Muscle layer of duodenum (tissue), 2 donors: Measurements from ENCODE around the gene CHMP4B.
"Not testable (repeated sequence)": the region's sequence is repeated elsewhere in the genome, so short reads cannot be mapped to it uniquely, and the experiment has no call there.

Experiments used
- H3K27ac ChIP-seq: one replicate; pipeline ENCODE4 v1.7.0; 2013; ENCODE audit warnings: mild to moderate bottlenecking, low read length
- H3K27me3 ChIP-seq: one replicate; pipeline ENCODE4 v1.7.0; 2013; ENCODE audit warnings: low read depth, mild to moderate bottlenecking, control low read depth, low read length
- H3K36me3 ChIP-seq, 2 donors: one replicate each; pipeline ENCODE4 v1.7.0; 2013; ENCODE audit warnings: low read length in 2 of 2, control low read depth in 1 of 2, mild to moderate bottlenecking in 1 of 2; ENCODE audit not compliant: insufficient read depth in 2 of 2, control insufficient read depth in 1 of 2
- H3K4me1 ChIP-seq, 2 donors: one replicate each; pipeline ENCODE4 v1.7.0; 2013; ENCODE audit warnings: low read length in 2 of 2, mild to moderate bottlenecking in 2 of 2, control low read depth in 1 of 2, moderate library complexity in 1 of 2; ENCODE audit not compliant: insufficient read depth in 2 of 2, control insufficient read depth in 1 of 2
- H3K4me3 ChIP-seq, 2 donors: one replicate each; pipeline ENCODE4 v1.7.0; 2013; ENCODE audit warnings: low read length in 2 of 2, low read depth in 1 of 2, mild to moderate bottlenecking in 1 of 2
- H3K9me3 ChIP-seq, 2 donors: one replicate each; pipeline ENCODE4 v1.7.0; 2013; ENCODE audit warnings: low read length in 2 of 2, control low read depth in 1 of 2, mild to moderate bottlenecking in 1 of 2; ENCODE audit not compliant: control insufficient read depth in 1 of 2
- donor health status: healthy.

Gene CHMP4B

DNA sequence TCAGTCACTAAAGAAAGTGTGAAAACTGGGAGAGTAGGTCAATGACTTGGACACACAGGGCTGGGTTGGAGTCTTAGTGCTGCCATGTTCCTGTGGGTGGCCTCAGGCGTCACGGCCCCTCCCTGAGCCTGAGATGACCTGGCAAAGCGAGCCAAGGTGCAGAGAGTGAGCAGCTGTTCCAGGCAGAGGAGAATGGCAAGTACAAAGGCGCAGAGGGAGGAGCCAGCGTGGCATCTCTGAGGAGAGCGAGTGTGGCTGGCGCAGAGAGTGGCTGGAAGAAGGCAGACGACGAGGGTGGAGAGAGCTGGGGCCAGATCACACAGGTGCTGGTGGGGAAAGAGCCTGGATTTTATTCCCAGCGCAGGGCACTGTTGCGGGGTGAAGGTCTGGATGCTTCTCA, 20.6 kb upstream of the CHMP4B start:
- Histone ChIP-seq H3K36me3 (peaks cover 0 to 10% of the 10 kb centered on the region in 2 donors), H3K27me3 (no peaks in the 10 kb centered on the region), H3K4me1 (peaks cover 0 to 40% of the 10 kb centered on the region in 2 donors), H3K27ac (peak overlapping the region; percentile 69), H3K4me3 (no peak overlapping the region), H3K9me3 (no peaks in the 10 kb centered on the region)

DNA sequence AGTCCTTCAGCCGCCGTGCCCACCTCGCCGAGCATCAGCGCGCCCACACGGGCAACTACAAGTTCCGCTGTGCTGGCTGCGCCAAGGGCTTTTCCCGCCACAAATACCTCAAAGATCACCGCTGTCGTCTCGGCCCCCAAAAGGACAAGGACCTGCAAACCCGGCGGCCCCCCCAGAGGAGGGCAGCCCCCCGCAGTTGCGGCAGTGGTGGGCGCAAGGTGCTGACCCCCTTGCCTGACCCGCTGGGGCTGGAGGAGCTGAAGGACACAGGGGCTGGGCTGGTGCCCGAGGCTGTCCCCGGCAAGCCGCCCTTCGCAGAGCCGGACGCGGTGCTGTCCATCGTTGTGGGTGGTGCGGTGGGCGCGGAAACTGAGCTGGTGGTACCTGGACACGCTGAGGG, 20.1 kb upstream of the CHMP4B start:
- no peak overlapping the region for H3K27ac ChIP-seq
- H3K27me3 ChIP-seq = no peaks in the 10 kb centered on the region
- H3K4me1 ChIP-seq = peaks cover 0 to 40% of the 10 kb centered on the region in 2 donors
- H3K4me3 ChIP-seq = no peak overlapping the region
- H3K9me3 ChIP-seq = no peaks in the 10 kb centered on the region
- peaks cover 0 to 10% of the 10 kb centered on the region in 2 donors for H3K36me3 ChIP-seq

DNA sequence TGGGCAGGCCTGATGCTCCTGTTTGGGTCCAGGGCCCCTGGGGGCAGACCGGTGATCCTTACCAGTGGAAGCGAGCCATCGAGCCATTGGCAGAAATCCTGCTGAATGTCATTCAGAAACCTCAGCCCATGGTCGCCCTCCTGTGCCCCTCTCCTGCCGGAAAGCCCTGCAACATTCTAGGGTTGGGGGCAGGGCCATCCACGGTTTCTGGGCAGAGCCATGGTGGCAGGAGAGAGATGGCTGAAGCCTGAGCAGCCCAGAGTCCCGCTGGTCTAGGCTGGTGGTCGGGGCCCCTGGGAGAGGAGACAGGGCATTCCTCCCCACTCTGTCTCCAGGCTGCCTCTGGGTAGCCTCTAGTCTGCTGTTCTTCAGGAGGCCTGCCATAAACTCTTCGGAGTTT, 19.6 kb upstream of the CHMP4B start:
- no peak overlapping the region for H3K4me3 ChIP-seq
- peaks cover 0 to 40% of the 10 kb centered on the region in 2 donors for H3K4me1 ChIP-seq
- no peaks in the 10 kb centered on the region for H3K27me3 ChIP-seq
- no peaks in the 10 kb centered on the region for H3K9me3 ChIP-seq
- no peak overlapping the region for H3K27ac ChIP-seq
- H3K36me3 ChIP-seq = peaks cover 0 to 10% of the 10 kb centered on the region in 2 donors

DNA sequence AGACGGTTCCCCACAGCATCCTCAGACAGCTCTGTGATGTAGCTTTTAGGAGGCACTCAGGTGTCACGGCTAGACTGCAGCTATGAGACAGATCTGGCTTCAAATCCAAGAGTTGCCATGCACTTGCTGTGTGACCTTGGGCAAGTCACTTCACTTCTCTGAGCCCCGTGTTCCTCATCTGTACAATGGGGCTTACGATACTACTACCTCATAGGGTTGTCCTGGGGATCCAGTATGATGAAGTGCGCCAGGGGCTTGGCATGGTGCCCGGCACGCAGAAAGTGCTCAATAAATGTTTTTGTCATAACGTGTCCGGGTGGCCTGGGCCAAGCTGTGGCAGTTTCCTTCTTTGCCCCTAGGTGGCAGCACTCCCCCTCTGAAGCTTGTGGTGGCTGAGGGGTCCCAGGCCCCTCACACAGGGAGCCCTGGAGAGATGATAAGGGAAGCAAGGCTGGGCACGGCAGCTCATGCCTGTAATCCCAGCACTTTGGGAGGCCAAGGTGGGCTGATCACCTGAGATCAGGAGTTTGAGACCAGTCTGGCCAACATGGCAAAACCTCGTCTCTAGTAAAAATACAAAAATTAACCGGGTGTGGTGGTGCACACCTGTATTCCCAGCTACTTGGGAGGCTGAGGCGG, 19.1 kb upstream of the CHMP4B start:
- Histone ChIP-seq H3K27ac (no peak overlapping the region), H3K4me1 (peaks cover 0 to 40% of the 10 kb centered on the region in 2 donors), H3K4me3 (no peak overlapping the region)

DNA sequence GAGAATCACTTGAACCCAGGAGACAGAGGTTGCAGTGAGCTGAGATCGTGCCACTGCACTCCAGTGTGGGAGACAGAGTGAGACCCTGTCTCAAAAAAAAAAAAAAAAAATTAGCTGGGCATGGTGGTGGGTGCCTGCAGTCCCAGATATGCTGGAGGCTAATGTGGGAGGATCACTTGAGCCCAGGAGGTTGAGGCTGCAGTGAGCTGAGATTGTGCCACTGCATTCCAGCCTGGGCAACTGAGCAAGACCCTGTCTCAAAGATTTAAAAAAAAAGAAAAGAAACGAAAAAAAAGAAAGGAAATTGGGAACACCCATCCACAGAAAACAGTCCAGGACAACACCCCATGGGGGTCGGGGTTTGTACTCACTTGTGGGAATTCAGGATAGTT, 18.6 kb upstream of the CHMP4B start:
- H3K4me3 ChIP-seq, H3K27me3 ChIP-seq, H3K9me3 ChIP-seq, H3K36me3 ChIP-seq: not testable (repeated sequence)
- H3K4me1 ChIP-seq = peaks cover 0 to 40% of the 10 kb centered on the region in 2 donors
- peak overlapping the region; percentile 31 for H3K27ac ChIP-seq

More for the DNA sequence above, 19.1 kb upstream of the CHMP4B start:
- Histone ChIP-seq H3K36me3 (peaks cover 0 to 10% of the 10 kb centered on the region in 2 donors), H3K27me3 (no peaks in the 10 kb centered on the region), H3K9me3 (no peaks in the 10 kb centered on the region)

DNA sequence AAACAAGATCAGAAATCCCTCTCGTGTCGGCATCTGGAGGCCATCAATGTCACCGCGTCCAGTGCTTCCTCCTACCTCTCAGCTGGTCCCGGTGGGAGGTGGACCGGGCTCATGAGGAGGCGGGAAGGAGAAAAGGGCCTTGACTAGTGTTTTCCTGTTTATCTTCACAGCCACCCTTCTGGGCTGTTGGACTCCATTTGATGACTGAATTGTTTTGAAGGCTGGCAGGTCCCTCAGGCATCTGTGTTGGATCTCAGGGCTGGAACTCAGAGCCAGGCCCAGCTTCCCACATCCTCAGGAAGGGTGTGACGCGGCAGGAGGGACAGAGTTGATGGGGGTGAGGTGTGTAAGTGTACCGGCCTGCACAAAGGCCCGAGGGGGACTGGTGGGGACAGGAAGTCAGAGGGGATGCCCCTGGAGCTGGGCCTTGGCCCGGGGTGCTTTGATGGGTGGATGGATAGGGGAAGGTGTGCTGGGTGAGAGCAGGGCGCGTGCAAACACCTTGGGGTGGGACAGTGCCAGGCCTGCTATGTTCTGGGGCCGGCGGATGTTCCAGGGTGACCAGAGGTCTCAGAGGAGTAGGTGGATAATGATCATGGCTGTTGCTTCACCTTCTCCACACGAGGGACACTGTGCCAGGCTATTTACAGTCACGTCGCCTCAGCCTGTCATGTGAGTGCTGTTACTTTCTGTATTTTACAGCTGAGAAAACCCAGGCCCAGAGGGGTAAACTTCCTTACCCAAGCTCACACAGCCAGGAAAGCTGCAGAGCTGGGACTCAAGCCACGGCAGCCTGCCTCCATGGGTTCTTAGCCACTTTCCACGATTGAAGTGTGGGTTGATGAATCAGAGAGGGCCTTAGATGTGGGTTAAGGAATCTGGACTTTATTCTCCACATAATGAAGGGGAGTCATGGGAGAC, 17.9 kb upstream of the CHMP4B start:
- H3K4me1 ChIP-seq = peaks cover 0 to 40% of the 10 kb centered on the region in 2 donors
- peak overlapping the region; percentile 31 for H3K27ac ChIP-seq
- no peak overlapping the region for H3K4me3 ChIP-seq
- no peaks in the 10 kb centered on the region for H3K27me3 ChIP-seq
- no peaks in the 10 kb centered on the region for H3K9me3 ChIP-seq
- H3K36me3 ChIP-seq = peaks cover 0 to 10% of the 10 kb centered on the region in 2 donors

DNA sequence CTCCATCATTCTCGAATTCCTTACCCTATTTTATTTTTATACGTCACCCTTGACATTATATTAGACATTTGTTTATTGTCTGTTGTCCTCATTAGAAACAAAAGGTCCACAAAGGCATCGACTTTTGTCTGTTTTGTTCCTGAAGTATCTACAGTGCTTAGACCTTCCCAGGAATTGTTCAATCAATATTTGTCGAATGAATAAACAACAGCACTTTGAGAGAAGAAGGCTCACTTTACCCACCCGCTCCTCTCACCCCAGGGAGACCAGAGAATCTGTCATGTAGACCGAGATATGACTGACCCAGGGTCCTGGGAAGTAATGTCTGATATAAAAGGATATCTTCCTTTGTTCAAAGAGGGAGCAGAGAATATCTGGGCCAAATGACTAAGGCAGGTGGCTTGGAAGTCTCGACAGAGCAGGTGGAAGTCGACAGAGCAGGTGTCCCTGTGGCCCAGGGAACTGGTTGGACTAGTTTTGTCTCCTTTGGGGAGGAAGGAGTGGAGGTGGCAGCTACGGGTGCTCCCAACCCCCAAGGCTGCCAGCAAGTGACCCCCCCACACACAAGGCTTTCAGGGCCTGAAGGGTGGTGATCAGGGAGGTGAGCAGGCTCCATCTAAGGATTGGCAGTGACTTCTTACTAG, 14.8 kb upstream of the CHMP4B start:
- Histone ChIP-seq H3K27ac (peak overlapping the region; percentile 42), H3K27me3 (no peaks in the 10 kb centered on the region), H3K36me3 (peaks cover 0 to under 1% of the 10 kb centered on the region in 2 donors), H3K4me1 (peaks cover 0 to 11% of the 10 kb centered on the region in 2 donors), H3K4me3 (no peak overlapping the region), H3K9me3 (no peaks in the 10 kb centered on the region)

DNA sequence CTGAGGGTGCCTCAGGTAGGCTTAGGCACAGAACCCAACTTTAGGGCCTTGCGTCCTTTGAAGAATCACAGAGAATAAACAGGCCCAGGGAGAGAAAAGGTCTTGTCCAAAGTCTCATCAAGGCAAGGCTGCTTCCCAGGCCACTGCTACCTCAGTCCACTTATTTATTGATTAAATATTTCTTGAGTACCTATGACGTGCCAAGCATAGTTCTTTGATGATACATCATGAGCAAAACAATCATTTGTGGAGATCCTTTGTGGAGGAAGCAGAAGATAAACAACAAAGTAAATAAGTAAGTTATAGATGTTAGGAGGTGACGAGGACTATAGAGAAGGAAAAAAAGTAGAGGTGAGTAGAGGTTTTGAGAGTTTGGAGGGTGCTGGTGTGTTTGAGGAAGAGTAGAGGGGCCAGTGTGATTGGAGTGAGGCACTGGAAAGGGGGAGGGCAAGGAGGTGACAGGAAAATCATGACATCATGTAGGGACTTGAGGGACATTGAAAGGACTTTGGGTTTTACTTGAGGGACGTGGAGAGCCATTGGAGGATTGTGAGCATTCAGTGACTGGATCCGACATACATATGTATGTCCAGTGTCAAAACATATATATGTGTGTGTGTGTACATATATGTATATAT, 14.1 kb upstream of the CHMP4B start:
- H3K36me3 ChIP-seq = no peaks in the 10 kb centered on the region
- H3K4me1 ChIP-seq = peaks cover 0 to 9% of the 10 kb centered on the region in 2 donors
- H3K4me3 ChIP-seq = no peak overlapping the region
- no peaks in the 10 kb centered on the region for H3K27me3 ChIP-seq
- H3K9me3 ChIP-seq = no peaks in the 10 kb centered on the region
- H3K27ac ChIP-seq = peak overlapping the region; percentile 42

DNA sequence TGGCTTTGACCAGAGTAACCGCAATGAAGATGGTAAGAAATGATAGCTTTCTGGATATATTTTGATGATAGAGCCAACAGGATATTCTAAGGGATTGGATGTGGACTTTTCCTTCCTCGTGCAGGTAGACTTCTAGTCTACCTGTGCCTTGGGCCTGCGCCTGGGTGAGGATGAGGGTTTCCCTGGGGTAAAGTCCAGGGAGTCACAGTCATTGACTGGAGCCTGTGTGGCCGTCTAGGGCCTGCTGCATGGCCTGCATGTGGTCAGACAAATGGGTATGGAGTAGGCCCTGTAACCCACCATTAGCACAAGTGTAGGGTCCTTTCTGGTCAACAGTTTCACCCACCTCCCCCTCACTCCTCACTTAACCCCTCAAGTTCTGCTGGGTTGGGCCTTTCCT, 12.7 kb upstream of the CHMP4B start:
- Histone ChIP-seq H3K4me1 (peaks cover 0 to 3% of the 10 kb centered on the region in 2 donors), H3K36me3 (no peaks in the 10 kb centered on the region), H3K27me3 (no peaks in the 10 kb centered on the region), H3K9me3 (no peaks in the 10 kb centered on the region), H3K27ac (no peak overlapping the region), H3K4me3 (no peak overlapping the region)

DNA sequence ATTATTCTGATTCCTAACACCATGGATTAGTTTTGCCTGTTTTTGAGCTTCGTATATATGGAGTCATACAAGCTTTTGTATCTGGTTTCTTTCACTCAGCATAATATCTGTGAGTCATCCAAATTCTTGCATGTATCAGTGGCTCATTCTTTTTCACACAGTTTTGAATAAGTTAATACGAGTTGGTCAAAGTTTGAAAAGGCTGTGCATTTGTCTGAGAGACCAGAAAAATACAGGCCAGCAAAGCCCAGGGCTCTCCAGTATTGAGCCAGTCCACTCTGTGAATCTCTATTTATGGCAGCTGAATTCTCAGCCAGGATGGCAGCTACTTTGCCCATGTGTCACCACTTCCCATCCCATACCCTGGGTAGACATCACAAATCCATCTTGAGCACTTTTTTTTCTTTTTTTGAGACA, 7.2 kb upstream of the CHMP4B start:
- H3K4me1 ChIP-seq = peaks cover 0 to 6% of the 10 kb centered on the region in 2 donors
- H3K27ac ChIP-seq = peak overlapping the region; percentile 60
- H3K36me3 ChIP-seq = no peaks in the 10 kb centered on the region
- H3K27me3 ChIP-seq = no peaks in the 10 kb centered on the region
- H3K9me3 ChIP-seq = no peaks in the 10 kb centered on the region
- H3K4me3 ChIP-seq = no peak overlapping the region

DNA sequence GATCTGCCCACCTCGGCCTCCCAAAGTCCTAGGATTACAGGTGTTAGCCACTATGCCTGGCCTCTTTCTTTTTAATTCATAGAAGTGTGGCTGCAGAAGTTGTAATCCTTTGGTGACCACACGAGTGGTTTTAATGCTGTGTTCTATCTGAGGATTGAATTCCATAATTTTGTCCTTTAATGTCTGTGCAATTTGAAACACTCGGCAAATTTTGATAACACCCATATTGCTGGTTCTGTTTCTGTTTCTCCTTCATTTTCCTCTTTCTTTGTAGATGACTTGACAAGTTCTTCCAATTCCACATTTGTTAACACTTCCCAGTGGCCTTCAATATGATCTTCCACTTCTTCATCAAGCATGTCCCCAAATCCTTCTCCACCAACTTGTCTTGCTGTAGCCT, 2.8 kb upstream of the CHMP4B start:
- H3K4me1 ChIP-seq = peaks cover 10 to 22% of the 10 kb centered on the region in 2 donors
- H3K4me3 ChIP-seq = no peak overlapping the region
- H3K9me3 ChIP-seq = no peaks in the 10 kb centered on the region

More for the DNA sequence above, 2.8 kb upstream of the CHMP4B start:
- peaks cover 0 to 12% of the 10 kb centered on the region in 2 donors for H3K36me3 ChIP-seq
- no peak overlapping the region for H3K27ac ChIP-seq
- no peaks in the 10 kb centered on the region for H3K27me3 ChIP-seq
